K562 (cell line): Measurements from ENCODE around the gene ATP1A3. TPM values are rescaled to one million over a fixed set of nuclear protein-coding genes. Genes with fewer than 3 reads are reported as not detected.

Experiments
- FOXA3 ChIP-seq, 2 experiments: fragments of 450-650 bp in 1 of 2; sonication (generic) in 1 of 2; formaldehyde crosslinking; IDR thresholded peaks in 1 of 2; conservative IDR thresholded peaks in 1 of 2; 2 replicates each; pipeline versions ENCODE4 v1.4.0 to v1.8.0; 2020 to 2022; ENCODE audit warnings: mild to moderate bottlenecking in 2 of 2, missing genetic modification reagents in 1 of 2
- MEF2D ChIP-seq: conservative IDR thresholded peaks from 2 replicates; pipeline ENCODE4 v1.6.1; 2016; ENCODE audit warnings: low read depth, missing genetic modification characterization, missing compliant biosample characterization
- MEIS2 ChIP-seq: fragments of 450-650 bp; IDR thresholded peaks from 2 replicates; pipeline ENCODE4 v1.6.1; 2014; ENCODE audit warnings: mild to moderate bottlenecking; ENCODE audit not compliant: partially characterized antibody
- POLR3A ChIP-seq: IDR thresholded peaks from 2 replicates; pipeline ENCODE4 v1.6.1; 2011; ENCODE audit warnings: borderline replicate concordance, mild to moderate bottlenecking, moderate library complexity; ENCODE audit not compliant: insufficient read length, insufficient read depth; ENCODE audit errors: extremely low read depth
- POU5F1 ChIP-seq: fragments of 150-350 bp; IDR thresholded peaks from 2 replicates; pipeline ENCODE4 v1.6.1; 2014; ENCODE audit warnings: borderline replicate concordance, low read length, low read depth, mild to moderate bottlenecking; ENCODE audit not compliant: partially characterized antibody
- SMARCA5 ChIP-seq: fragments of 450-650 bp; IDR thresholded peaks from 2 replicates; pipeline ENCODE4 v1.6.1; 2016
- SREBF1 ChIP-seq: fragments of 150-350 bp; IDR thresholded peaks from 2 replicates; pipeline ENCODE4 v1.6.1; 2014; ENCODE audit warnings: antibody characterized with exemption, low read depth, low read length, borderline replicate concordance
- ZNF518B ChIP-seq: fragments of 250-450 bp; sonication (Bioruptor Pico); IDR thresholded peaks from 2 replicates; pipeline ENCODE4 v1.5.0; 2021; ENCODE audit warnings: mild to moderate bottlenecking, moderate library complexity
- polyA plus RNA-seq, 8 experiments: library from polyadenylated mRNA; depleted of rRNA in 4 of 8; stranded (reverse) in 5 of 8; unstranded in 3 of 8; fragments of >200 nt; fragmentation: Nextera tagmentation in 2 of 8; fragmentation: Illumina TruSeq in 1 of 8; extraction: Ambion mirVana in 2 of 8; extraction: Trizol in 1 of 8; gene quantifications; 2 replicates each; pipeline versions ENCODE4 v1.2.1 to v1.2.3, GENCODE V29; 2011 to 2014; ENCODE audit warnings: inconsistent platforms in 1 of 8, missing spikeins in 1 of 8
- total RNA-seq, 7 experiments: library from RNA; depleted of rRNA in 6 of 7; stranded (reverse); fragments of >200 nt in 6 of 7; fragmentation: Illumina TruSeq in 2 of 7; extraction: Trizol in 2 of 7; gene quantifications; 2 replicates each; pipeline versions ENCODE4 v1.2.1 to v1.2.3, GENCODE V29; 2011 to 2021; ENCODE audit warnings: low replicate concordance in 1 of 7
- TF ChIP-seq, protein P1 (sequence below): fragments of 450-650 bp; IDR thresholded peaks from 2 replicates; pipeline ENCODE4 v1.6.1; 2017; ENCODE audit warnings: antibody characterized with exemption, mild to moderate bottlenecking
- TF ChIP-seq, protein P2 (sequence below): fragments of 250-450 bp; sonication (Bioruptor Pico); IDR thresholded peaks from 2 replicates; pipeline ENCODE4 v1.4.0; 2020
- TF ChIP-seq, protein P3 (sequence below): IDR thresholded peaks from 3 replicates; pipeline ENCODE4 v1.6.1; 2011; ENCODE audit warnings: borderline replicate concordance, mild to moderate bottlenecking; ENCODE audit not compliant: insufficient read length, insufficient read depth

ATP1A3 gene
- total and polyA plus RNA-seq, 9 of the 15 experiments (the other 6 are each of a cell fraction or from before 2014, with no cell fraction given) = 0.03 to 1.0 (median 0.17) TPM; not detected in 3

- TF ChIP-seq, protein P1, sequence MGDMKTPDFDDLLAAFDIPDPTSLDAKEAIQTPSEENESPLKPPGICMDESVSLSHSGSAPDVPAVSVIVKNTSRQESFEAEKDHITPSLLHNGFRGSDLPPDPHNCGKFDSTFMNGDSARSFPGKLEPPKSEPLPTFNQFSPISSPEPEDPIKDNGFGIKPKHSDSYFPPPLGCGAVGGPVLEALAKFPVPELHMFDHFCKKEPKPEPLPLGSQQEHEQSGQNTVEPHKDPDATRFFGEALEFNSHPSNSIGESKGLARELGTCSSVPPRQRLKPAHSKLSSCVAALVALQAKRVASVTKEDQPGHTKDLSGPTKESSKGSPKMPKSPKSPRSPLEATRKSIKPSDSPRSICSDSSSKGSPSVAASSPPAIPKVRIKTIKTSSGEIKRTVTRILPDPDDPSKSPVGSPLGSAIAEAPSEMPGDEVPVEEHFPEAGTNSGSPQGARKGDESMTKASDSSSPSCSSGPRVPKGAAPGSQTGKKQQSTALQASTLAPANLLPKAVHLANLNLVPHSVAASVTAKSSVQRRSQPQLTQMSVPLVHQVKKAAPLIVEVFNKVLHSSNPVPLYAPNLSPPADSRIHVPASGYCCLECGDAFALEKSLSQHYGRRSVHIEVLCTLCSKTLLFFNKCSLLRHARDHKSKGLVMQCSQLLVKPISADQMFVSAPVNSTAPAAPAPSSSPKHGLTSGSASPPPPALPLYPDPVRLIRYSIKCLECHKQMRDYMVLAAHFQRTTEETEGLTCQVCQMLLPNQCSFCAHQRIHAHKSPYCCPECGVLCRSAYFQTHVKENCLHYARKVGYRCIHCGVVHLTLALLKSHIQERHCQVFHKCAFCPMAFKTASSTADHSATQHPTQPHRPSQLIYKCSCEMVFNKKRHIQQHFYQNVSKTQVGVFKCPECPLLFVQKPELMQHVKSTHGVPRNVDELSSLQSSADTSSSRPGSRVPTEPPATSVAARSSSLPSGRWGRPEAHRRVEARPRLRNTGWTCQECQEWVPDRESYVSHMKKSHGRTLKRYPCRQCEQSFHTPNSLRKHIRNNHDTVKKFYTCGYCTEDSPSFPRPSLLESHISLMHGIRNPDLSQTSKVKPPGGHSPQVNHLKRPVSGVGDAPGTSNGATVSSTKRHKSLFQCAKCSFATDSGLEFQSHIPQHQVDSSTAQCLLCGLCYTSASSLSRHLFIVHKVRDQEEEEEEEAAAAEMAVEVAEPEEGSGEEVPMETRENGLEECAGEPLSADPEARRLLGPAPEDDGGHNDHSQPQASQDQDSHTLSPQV = no peak
- TF ChIP-seq POLR3A (no peak), MEF2D (tag) (no peak), SMARCA5 (no peak), MEIS2 (peak; percentile 54), POU5F1 (no peak), ZNF518B (CRISPR knock-in tag) (no peak), SREBF1 (no peak), FOXA3 (CRISPR knock-in tag; conservative IDR thresholded peaks at IDR 0.05 in 1 of 2, IDR thresholded peaks at IDR 0.05 in 1 of 2) (no peak)
- TF ChIP-seq, protein P2, sequence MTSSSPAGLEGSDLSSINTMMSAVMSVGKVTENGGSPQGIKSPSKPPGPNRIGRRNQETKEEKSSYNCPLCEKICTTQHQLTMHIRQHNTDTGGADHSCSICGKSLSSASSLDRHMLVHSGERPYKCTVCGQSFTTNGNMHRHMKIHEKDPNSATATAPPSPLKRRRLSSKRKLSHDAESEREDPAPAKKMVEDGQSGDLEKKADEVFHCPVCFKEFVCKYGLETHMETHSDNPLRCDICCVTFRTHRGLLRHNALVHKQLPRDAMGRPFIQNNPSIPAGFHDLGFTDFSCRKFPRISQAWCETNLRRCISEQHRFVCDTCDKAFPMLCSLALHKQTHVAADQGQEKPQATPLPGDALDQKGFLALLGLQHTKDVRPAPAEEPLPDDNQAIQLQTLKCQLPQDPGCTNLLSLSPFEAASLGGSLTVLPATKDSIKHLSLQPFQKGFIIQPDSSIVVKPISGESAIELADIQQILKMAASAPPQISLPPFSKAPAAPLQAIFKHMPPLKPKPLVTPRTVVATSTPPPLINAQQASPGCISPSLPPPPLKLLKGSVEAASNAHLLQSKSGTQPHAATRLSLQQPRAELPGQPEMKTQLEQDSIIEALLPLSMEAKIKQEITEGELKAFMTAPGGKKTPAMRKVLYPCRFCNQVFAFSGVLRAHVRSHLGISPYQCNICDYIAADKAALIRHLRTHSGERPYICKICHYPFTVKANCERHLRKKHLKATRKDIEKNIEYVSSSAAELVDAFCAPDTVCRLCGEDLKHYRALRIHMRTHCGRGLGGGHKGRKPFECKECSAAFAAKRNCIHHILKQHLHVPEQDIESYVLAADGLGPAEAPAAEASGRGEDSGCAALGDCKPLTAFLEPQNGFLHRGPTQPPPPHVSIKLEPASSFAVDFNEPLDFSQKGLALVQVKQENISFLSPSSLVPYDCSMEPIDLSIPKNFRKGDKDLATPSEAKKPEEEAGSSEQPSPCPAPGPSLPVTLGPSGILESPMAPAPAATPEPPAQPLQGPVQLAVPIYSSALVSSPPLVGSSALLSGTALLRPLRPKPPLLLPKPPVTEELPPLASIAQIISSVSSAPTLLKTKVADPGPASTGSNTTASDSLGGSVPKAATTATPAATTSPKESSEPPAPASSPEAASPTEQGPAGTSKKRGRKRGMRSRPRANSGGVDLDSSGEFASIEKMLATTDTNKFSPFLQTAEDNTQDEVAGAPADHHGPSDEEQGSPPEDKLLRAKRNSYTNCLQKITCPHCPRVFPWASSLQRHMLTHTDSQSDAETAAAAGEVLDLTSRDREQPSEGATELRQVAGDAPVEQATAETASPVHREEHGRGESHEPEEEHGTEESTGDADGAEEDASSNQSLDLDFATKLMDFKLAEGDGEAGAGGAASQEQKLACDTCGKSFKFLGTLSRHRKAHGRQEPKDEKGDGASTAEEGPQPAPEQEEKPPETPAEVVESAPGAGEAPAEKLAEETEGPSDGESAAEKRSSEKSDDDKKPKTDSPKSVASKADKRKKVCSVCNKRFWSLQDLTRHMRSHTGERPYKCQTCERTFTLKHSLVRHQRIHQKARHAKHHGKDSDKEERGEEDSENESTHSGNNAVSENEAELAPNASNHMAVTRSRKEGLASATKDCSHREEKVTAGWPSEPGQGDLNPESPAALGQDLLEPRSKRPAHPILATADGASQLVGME = no peak
- TF ChIP-seq, protein P3, sequence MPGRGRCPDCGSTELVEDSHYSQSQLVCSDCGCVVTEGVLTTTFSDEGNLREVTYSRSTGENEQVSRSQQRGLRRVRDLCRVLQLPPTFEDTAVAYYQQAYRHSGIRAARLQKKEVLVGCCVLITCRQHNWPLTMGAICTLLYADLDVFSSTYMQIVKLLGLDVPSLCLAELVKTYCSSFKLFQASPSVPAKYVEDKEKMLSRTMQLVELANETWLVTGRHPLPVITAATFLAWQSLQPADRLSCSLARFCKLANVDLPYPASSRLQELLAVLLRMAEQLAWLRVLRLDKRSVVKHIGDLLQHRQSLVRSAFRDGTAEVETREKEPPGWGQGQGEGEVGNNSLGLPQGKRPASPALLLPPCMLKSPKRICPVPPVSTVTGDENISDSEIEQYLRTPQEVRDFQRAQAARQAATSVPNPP = no peak
Observed at GRCh38 chr19:41944336-41944735, 49.7 kb downstream of the ATP1A3 start (continued).
